NK-92 (cell line): ENCODE results near the gene SLC25A41.
A peak's percentile ranks its signal among the peaks of the same experiment; 100 is the strongest.
"Not testable (repeated sequence)": the region's sequence is repeated elsewhere in the genome, so short reads cannot be mapped to it uniquely, and the experiment has no call there.

Experiments used
- DNase-seq: peaks from one replicate; lab custom pipeline; 2025; ENCODE audit not compliant: unreplicated experiment; lab: John Stamatoyannopoulos, UW

Gene SLC25A41

GRCh38 chr19:6412061-6412446, 21.5 kb downstream of the SLC25A41 start:
- no peak for DNase-seq

- DNase-seq, result no peak
Measured at GRCh38 chr19:6409346-6409745, 24.2 kb downstream of the SLC25A41 start.

GRCh38 chr19:6406401-6406800, 27.2 kb downstream of the SLC25A41 start:
- DNase-seq, result no peak

- DNase-seq, result no peak
Measured at GRCh38 chr19:6402837-6403608, 30.5 kb downstream of the SLC25A41 start.

GRCh38 chr19:6402058-6402457, 31.5 kb downstream of the SLC25A41 start:
- no peak for DNase-seq

- not testable (repeated sequence) for DNase-seq
Measured at GRCh38 chr19:6400062-6400944, 33.3 kb downstream of the SLC25A41 start.

GRCh38 chr19:6396305-6396704, 37.3 kb downstream of the SLC25A41 start:
- DNase-seq, result no peak

GRCh38 chr19:6394831-6395230, 38.7 kb downstream of the SLC25A41 start:
- DNase-seq, result no peak

GRCh38 chr19:6393983-6394412, 39.6 kb downstream of the SLC25A41 start:
- no peak for DNase-seq

- DNase-seq, result peak; percentile 77
Measured at GRCh38 chr19:6393074-6393982, 40.2 kb downstream of the SLC25A41 start, which contains the start of gene GTF2F1. Gene GTF2F1 (minus strand): TSS chr19:6393164. CDS start chr19:6392995, 169 bp downstream.

- DNase-seq, result no peak
Measured at GRCh38 chr19:6392221-6393073, 41.1 kb downstream of the SLC25A41 start.

- DNase-seq, result no peak
Measured at GRCh38 chr19:6387372-6387771, 46.2 kb downstream of the SLC25A41 start.

GRCh38 chr19:6384381-6384780, 49.2 kb downstream of the SLC25A41 start:
- DNase-seq, result no peak

GRCh38 chr19:6383188-6383587, 50.4 kb downstream of the SLC25A41 start:
- no peak for DNase-seq

- no peak for DNase-seq
Measured at GRCh38 chr19:6381030-6381750, 52.4 kb downstream of the SLC25A41 start.

GRCh38 chr19:6379744-6380143, 53.8 kb downstream of the SLC25A41 start:
- no peak for DNase-seq

- no peak for DNase-seq
Measured at GRCh38 chr19:6378486-6378885, 55.1 kb downstream of the SLC25A41 start.

GRCh38 chr19:6378041-6378440, 55.5 kb downstream of the SLC25A41 start:
- DNase-seq, result no peak

GRCh38 chr19:6376512-6377190, 56.9 kb downstream of the SLC25A41 start:
- DNase-seq, result no peak
